Measurements from ENCODE around the gene LTBP1.

- TF ChIP-seq CTCF (IDR thresholded peaks at IDR 0.05) = no peak
- no peak for TF ChIP-seq POLR2A (IDR thresholded peaks at IDR 0.05)
Measured at GRCh38 chr2:33241581-33241980, 294.8 kb downstream of the LTBP1 start.
